Non-pigmented ciliary epithelial cell (primary cell): Measurements from ENCODE around the gene FRMD4A.
"Not testable (repeated sequence)": the region's sequence is repeated elsewhere in the genome, so short reads cannot be mapped to it uniquely, and the experiment has no call there.

Experiments
- DNase-seq: peaks from one replicate; pipeline ENCODE4 v3.0.0-alpha.2; 2010; ENCODE audit warnings: low read depth

FRMD4A gene

DNA sequence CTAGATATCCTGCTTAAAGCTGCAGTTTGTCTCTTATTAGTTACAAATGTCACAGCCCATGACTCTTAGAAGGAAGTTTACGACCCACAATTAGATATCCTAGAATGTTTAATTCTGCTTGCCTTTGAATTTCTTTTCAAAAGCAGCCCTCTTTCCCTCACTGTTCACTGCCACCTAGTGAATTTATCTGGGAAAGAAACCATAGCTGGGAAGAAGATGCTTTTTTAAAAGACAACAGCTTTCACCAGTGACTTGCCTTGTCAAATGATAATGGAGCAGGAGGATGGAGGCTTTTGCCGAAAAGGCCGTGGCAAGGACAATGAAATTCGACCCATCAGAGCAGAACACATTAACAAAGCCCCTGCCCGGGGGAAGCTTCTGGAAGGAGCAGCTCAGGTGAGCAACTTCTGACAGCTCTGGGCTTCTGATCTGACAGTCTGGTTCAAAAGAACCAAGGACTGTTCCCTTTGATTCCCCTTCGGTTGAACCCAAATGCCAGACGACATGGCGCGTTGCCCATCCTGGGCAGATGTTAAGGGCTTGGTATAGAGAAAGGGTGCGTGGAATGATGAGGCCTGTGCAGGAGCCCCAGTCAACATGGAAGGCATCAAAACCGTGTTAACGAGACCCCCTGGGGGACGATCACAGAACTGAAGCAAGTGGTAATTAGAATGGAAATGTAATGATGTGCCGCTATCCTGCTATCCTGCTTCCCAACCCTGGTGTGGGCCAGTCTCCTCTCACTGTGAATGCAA is 236.8 kb downstream of the FRMD4A start:
- DNase-seq: no peak

DNA sequence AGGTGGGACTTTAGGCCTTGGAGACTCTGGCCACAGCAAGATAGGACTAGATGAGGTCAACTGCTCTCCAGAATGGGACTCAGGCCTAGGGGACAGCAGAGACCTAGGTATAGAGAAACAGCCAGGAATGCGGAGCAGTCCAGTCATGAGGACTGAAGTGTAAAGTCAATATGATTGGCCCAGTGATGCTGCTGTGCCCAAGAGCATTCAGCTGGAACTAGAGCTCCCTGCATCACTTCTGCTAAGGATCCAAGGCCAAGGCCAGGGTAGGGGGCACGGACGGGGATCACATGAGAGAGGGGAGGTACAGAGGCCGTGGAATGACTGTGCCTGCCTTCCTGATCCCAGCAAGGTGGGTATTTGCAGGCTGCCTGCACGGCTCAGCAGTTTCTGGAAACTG is 237.9 kb downstream of the FRMD4A start:
- no peak for DNase-seq

DNA sequence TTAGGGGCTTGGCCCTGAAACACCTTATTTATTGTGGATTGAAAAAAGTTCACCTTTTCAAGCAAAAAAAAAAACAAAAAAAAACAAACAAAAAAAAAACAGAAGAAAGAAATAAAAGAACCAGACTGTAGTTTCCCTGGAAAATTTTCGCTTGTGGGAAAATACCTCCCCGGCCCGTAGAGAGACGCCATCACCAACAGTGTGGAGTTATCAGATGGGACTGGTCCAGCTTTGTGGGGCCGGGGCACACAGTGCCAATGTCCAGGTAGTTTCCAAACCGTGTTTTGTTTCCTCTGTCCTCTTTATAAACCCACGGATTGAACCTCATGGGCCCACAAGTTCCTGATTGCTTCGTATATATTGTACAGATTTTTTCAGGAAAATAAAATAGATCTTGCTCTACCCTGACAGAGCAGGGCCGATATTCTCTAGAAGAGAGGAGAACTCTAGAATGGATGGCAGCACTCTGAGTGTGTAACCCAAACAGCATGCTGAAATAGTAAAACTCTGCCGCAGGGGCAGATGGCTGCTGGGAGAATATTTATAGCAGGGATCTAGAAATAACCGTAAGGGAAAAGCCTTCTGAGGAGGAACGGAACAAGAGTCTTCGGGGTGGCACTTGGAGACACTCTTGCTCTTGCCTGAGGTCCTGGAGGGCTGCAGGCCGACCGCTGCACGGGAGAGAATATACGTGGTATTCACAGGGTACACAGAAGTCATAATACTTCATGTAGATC is 241.0 kb downstream of the FRMD4A start:
- DNase-seq: no peak

DNA sequence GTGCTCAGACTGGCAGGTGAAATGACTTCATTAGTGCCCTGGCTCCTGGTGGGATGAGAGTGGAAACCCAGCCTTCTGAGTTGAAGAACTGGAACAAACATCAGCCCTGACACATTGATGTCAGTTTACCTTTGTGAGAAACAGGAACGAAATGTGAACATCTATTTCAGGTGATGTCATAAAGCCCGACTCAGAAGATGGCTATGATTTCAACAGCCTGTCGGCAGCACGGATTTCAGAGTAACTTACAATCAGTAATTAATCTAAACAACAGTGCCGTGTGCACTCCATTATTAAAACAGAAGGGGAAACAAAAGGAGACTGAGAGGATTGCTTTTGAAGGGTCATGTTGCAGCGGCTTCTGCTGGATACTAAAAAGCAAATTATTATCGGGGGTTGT is 243.2 kb downstream of the FRMD4A start:
- no peak for DNase-seq

DNA sequence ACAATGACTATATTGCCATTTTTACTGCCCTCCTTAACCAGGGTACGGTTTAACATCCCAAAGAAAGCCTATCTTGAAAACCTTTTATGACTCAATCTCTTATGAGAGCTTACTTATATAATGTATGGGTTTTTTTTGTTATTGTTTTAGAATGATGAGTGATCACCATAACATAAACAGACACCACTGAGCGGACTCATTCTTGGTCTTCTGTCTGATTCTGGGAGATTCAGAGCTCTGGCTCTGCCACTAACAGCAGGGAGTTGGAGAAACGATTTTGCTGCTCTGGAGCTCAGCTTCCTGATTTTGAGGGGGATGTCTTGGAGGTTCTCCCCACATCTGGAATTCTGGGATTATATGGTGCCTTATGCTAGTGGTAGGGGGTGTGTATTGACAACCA is 244.1 kb downstream of the FRMD4A start:
- no peak for DNase-seq

DNA sequence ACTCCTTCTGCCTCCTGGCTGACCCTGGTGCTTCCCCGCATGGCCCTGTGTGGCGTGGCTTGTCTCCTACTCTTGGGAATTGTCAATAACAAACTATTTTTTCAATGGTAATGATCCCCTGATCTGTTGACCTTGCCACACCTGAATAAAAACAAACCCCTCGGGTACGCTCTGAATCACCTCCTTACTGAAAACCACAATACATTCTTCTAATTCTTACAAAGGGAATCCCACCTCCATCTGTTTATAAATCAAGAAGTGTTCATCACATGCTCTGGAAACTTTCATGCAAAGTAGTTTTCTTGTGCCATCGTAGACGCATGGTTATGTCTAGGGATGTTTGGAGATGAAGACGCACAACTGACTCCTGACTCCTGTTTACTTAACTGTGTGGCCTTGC is 245.8 kb downstream of the FRMD4A start:
- no peak for DNase-seq

DNA sequence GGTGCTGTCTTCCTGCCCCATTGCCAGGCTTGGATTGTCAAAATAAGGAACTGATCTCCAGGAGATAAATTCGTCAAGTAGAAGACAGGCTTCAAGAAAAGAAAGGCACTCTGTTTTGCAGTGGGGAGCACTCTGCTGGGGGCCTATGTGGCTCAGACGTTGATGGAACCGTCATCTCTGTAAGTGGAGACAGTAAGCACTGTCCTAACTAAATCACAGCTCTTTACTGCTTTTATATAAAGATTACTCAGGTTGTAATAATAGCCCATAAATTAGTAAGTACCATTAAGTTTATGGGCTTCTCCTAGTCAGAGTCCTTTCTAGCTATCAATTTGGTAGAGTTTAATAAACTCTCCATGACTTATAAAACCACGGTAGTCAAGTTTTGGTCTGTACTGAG is 249.9 kb downstream of the FRMD4A start:
- DNase-seq: no peak

DNA sequence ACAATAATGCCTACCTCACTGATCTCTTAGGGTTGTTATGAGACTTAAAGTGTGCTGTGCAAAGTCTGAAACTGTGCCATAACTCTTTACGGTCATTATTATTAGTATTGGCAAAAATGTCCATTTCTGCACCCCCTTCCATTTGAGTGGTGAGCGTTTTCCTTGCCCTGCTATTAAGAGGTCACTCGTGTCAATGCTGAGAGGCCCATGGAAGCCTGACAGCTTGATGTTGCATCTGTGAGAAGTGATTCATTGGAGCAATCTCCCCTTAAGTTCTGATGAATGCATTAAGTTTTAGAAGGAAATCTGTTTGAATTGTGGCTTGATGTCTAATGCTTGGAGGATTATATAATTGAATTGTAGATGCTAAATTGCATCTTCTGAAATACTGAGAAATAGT is 253.3 kb downstream of the FRMD4A start:
- no peak for DNase-seq

DNA sequence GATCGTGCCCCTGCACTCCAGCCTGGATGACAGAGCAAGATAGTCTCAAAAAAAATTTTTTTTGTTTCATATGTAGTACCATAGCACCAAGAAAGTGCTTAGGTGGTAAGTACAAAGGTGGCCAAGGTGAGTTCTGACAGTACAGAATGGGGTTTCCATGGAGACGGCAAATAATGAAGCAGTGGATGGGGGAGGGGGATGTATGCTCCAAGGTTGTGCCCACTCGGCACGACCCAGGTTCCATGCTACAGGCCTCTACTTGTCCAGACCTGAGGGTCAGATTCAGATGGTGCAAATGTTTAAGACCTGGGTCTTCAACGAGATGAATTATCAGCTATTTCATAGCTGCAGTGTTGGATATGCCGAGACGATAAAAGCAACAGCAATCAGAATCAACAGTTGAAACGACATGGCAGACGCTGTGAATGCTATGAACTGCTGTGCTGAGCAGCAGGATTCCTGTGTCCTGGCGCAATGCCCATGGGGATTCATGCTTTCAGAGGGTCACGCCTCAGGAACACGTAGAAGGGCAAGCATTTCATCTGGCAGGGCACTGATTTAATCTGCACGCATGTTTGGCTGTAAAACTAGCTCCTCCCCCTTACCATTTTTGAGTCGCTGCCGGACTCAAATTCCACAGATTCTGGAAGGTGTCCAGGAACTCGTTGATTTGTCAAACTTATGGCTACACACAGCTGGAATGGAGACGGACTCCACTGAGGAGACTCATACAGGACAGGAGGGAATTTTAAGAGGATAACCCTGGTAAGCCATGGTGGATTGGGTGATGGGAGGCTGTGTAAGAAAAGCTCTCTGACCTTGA is 256.5 kb downstream of the FRMD4A start:
- peak; percentile 99 for DNase-seq

DNA sequence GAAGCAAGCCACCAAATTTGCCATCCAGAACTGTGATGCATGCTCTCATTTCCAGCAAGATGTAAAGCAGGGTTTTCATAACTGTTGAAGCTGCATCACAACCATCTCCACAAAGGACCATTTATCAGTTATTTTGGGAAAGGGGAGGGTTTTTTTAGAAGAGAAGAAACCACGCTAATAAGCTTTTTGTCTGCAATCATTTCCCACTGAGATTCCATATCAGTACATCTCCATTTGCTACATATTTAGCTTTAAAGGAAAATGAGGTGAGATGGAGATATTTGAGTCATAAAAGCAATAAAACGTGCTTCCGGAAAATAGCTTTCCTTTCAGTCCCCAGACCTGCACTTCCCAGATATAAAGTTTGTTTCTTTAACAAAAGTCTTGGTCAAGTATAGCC is 258.2 kb downstream of the FRMD4A start:
- no peak for DNase-seq

DNA sequence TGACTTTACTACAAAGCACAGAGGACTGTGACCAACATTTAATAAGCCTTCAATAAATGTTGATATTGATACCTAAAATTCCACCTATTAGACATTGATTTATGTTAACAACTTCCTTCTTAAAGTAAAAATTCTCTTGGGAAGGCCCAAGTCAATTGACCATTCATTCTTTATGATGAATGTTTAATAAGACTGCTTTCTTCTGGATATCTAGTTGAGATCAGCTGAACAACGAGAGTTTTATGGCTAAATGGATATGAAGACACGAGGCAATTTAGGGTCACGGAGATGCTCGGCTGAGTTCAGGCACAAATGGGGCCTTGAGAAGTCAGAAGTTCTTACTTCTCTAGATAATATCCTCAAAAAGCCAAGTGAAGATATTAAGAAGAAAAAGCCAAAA is 258.8 kb downstream of the FRMD4A start:
- DNase-seq: no peak

DNA sequence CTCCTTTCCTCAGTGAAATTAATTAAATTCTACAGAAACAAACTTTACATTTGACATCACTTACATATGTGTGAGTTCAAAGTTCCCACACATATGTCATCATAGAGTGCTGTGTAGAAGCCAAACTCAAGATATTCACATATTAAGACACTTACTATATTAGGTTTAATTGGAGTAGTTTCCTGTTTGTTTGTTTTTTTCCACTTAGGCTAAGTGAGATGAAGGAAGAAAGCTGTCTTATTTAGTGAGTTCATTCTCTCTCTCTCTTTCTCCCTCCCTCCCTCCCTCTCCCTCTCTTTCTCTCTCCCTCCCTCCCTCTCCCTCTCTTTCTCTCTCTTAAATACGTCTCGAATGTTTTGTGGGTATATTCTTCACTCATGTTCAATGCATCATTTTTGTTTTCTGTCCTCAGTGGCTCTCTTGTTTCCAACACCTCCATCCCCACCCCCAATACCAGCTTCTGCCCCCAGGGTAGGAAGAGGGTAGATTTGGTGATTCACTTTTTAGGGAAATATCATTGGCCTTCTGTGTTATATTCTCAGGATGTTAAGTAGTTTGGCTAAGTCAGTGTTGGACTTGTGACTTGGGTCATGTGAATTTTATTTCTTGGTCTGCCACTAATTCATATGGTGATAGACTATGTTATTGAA is 262.0 kb downstream of the FRMD4A start:
- DNase-seq: no peak

DNA sequence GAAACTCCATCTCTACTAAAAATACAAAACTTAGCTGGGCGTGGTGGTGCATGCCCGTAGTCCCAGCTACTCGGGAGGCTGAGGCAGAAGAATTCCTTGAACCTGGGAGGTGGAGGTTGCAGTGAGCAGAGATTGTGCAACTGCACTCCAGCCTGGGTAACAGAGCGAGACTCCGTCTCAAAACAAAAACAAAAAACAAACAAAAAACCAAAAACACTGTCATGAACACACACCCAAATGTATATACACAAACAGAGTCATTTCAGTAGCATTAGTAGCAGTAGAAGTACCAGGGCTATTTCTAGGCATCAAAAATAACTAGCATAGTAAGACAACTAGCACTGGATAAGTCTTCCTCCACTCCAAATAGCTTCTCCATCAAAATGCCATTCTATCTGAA is 263.1 kb downstream of the FRMD4A start:
- DNase-seq: not testable (repeated sequence)

DNA sequence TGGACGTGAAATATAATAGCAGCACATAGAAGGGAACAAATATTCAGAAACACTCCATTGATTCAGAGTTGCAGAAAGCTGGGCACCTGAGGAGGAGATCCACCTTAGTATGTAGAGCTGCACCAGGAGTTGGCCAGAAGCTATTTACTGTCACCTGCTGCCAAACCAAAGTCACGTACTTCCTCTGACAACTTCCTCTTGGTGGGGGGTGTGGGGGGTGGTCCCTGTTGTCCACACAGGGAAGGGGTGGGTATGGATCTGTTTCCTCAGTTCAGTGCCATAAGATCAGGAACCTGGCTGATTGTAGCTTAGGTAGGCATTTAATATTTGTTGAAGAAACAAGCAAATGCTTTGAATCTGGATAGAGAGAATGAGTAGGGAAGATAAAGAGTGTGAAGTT is 264.6 kb downstream of the FRMD4A start:
- DNase-seq: no peak

DNA sequence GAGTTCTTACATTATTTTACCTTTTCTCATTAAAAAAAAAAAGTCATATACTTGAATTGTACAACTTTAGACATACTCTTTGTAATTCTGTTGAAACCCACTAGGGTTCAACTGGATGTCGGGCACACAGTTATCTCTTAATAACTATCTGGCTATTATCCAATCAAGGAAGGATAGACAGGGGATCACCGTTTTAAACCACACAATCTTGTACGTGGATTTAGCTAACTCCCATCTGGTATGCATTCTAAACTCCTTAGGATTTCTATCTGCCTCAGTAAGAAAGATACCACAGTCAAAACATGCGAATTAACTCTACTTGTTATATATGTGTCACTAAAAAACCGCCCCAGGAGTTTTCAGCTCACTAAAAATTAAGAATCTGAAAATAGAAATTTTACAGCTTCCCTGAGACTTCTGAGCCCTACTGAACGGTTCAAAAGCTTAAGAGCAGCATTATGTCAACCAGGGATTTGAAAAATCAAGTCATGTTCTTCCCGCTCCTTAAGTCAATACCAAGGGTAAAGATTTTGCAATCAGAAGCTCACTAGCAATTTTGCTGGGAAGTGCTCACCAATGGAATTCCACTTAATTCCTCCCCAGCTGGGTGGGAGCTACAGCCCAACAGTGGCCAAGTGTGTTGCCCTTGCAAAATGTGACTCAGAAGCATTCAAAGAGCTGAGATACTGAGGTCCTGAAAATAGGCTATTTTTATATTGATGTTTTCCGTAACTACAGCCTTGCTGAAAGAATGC is 267.0 kb downstream of the FRMD4A start:
- DNase-seq: no peak

DNA sequence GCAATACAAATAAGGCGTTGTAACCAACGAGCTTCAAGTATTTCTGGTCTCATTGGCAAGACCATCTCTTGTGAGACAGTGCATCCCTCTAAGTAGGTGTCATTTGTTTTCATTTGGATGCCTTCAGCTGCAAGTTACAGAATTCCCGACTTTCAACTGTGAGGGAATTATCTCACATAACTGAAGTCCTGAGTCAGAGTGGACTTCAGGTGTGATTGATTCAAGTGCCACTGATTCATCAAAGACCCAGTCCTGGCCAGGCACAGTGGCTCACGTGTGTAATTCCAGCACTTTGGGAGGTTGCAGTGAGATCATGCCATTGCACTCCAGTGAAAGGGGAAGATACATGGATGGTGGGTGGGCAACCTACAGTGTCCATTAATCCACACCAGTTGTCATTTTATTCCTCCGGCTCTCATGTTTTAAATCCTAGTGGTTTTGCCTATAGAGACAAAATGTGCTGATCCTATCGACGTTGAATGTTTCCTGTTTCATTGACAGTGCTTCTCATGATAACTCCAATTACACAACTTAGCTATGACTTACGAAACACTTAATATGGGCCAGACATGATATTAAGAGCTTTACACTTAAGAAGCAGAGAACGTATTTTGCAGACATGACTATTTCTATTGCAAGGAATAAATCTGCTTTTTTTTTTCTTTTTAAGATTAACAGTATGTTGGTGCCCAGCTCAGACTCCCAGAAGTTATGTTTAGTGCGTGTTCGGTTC is 268.0 kb downstream of the FRMD4A start:
- no peak for DNase-seq

DNA sequence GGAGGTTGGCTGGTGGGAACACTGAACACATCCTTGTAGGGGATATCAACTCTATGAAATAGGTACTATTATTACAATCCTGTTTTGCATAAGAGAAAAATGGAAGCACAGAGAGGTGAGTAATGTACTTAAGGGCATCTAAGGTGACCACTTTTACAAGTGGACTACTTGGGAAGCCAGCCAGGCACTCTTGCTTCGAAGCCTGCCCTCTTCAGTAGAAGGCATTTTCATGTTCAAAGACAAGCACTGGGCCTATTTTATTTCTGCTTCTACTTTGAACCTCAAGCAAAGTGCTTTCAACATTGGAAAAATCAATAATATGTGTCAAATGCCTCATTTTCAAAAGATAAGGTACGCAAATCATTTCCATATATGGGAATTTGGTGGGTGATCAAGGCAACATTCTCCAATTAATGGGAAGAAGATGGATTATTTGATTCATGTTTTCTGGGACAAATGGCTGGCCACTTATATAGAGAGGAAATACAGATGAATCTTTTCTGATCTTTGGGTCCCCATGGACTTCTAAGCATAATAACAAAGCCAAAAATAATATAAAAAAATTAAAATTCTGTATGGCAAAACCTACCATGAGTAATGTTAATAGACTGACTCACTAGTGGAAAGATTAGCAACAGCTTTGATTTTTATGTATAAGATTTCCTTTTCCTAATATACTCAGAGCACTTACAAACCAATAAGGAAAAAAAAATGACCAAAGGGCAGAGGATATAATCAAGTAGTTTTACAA is 270.2 kb downstream of the FRMD4A start:
- DNase-seq: no peak

DNA sequence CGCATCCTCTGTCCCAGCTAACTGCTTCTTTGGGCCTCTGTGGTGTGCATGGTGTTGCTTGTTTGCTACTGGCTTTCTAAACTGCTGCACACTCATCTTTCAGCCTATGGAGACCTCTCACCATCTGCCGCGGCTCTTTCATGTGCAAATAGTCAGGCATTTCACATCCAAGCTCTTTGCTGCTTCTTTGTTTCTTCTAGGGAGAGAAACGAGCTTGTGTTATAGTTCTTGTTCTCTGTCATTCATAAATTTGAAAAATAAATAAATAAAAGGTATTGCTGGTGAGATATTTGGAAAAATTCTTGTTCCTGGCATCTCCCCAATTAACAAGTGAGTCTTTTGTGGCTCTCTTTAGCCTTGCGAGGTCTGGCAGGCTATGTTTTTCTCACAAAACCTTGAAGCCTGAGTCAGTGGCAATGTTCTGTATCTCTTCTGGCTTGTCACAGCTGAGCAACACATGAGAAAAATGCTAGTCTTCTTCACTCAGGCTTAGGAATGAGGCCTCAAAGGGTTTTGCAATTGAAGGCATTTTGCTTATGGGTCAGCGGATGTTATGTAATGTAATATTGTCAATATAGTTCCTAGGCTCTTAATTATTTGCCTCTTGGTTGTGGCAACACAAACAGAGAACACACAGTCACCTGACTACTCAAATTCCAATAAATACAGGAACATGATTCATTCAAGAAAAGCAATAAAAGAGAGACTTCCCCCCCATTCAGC is 274.0 kb downstream of the FRMD4A start:
- DNase-seq: peak; percentile 80

DNA sequence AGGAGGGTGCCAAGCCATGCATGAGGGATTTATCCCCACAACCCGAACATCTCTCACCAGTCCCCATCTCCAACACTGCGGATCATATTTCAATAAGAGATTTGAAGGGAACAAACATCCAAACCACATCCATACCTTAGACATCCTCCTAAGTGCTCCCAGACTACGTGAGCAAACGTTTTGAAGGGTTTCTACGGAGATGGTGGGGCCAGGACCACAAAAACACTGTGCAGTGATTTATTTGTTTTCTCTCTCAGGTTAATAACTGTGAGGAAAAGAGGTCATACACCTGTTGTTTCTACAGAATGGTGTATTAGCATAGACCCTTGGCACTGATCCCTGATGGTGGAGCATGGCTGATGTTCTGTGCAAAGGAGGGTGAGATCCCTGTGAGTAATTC is 277.8 kb downstream of the FRMD4A start:
- no peak for DNase-seq

DNA sequence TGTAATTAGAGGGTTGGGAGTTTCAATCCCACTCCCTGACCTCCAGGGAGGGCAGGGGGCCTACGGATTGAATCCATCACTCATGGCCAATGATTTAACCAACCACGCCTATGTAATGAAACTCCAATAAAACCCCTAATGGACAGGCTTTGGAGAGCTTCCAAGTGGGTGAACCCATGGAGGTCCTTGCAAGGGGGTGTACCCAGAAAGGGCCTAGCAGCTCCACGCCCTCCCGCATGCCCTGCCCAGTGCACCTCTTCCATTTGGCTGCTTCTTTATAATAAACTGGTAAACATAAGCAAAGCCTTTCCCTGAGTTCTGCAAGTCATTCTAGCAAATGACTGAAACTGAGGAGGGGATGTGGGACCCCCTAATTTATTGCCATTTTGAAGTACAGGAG is 280.1 kb downstream of the FRMD4A start:
- no peak for DNase-seq
